Muscle of leg (tissue), 11 donors: ENCODE data around the gene RPL26. TPM values are rescaled to one million over a fixed set of nuclear protein-coding genes. Genes with fewer than 3 reads are reported as not detected.
"Not testable (repeated sequence)": the region's sequence is repeated elsewhere in the genome, so short reads cannot be mapped to it uniquely, and the experiment has no call there.

ENCODE experiments used
- DNase-seq: peaks from one replicate; pipeline ENCODE4 v3.0.0; 2013
- H3K27ac ChIP-seq: one replicate; pipeline ENCODE4 v1.5.1; 2013; ENCODE audit warnings: mild to moderate bottlenecking, low read length, control low read depth
- H3K27me3 ChIP-seq: one replicate; pipeline ENCODE4 v1.6.1; 2013; ENCODE audit warnings: low read length; ENCODE audit not compliant: control insufficient read depth, insufficient read depth
- H3K36me3 ChIP-seq: one replicate; pipeline ENCODE4 v1.6.1; 2013; ENCODE audit warnings: low read length; ENCODE audit not compliant: control insufficient read depth, insufficient read depth
- H3K4me1 ChIP-seq: one replicate; pipeline ENCODE4 v1.6.1; 2013; ENCODE audit warnings: low read length; ENCODE audit not compliant: control insufficient read depth, insufficient read depth
- H3K4me3 ChIP-seq: one replicate; pipeline ENCODE4 v1.5.1; 2013; ENCODE audit warnings: low read length, control low read depth
- H3K9me3 ChIP-seq: replicated peaks from 2 replicates; pipeline ENCODE4 v1.6.1; 2013; ENCODE audit warnings: low read depth, low read length; ENCODE audit not compliant: control insufficient read depth
- WGBS: methylation state at CpG from one replicate; pipeline ENCODE4 v1.1.5; 2013; ENCODE audit warnings: missing lambda C conversion rate; ENCODE audit not compliant: insufficient coverage; 5-methylcytosine and 5-hydroxymethylcytosine counted together
- polyA plus RNA-seq, 8 donors: library from polyadenylated mRNA; unstranded; fragments of 120-200 nt; gene quantifications; one replicate each; pipeline versions ENCODE4 v1.2.1 to v1.2.3, GENCODE V29; 2013; ENCODE audit warnings: inconsistent platforms in 1 of 8, low replicate concordance in 1 of 8; ENCODE audit not compliant: insufficient read length in 8 of 8, insufficient read depth in 1 of 8
- total RNA-seq: library from RNA; stranded (reverse); fragments of 120-200 nt; gene quantifications from one replicate; pipeline ENCODE4 v1.2.4, GENCODE V29; 2013

RPL26 gene
- total and polyA plus RNA-seq, 9 donors = 2,833 to 7,287 (median 3,243) TPM

GRCh38 chr17:8405499-8406016 lies 22.6 kb upstream of the RPL26 start:
- no peaks in the 10 kb centered on the region for H3K36me3 ChIP-seq
- H3K27ac ChIP-seq = no peak overlapping the region
- peaks cover 2% of the 10 kb centered on the region for H3K27me3 ChIP-seq
- H3K9me3 ChIP-seq = no peaks in the 10 kb centered on the region
- H3K4me3 ChIP-seq = no peak overlapping the region
- 75% methylated on average over 8 of the region's 11 CpGs for WGBS
- DNase-seq = no peak
- peaks cover 4% of the 10 kb centered on the region for H3K4me1 ChIP-seq

GRCh38 chr17:8402921-8403536 lies 20.0 kb upstream of the RPL26 start:
- no peak overlapping the region for H3K4me3 ChIP-seq
- DNase-seq = no peak
- 73% methylated on average over 6 of the region's 11 CpGs for WGBS

GRCh38 chr17:8401107-8401506 lies 18.1 kb upstream of the RPL26 start:
- Histone ChIP-seq H3K4me3 (no peak overlapping the region), H3K36me3 (no peaks in the 10 kb centered on the region), H3K4me1 (no peaks in the 10 kb centered on the region), H3K27me3 (peaks cover 13% of the 10 kb centered on the region), H3K9me3 (no peaks in the 10 kb centered on the region), H3K27ac (no peak overlapping the region)
- 100% methylated on average over 1 of the region's 2 CpGs for WGBS
- DNase-seq = no peak

More at GRCh38 chr17:8402921-8403536, 20.0 kb upstream of the RPL26 start:
- Histone ChIP-seq H3K27me3 (peaks cover 7% of the 10 kb centered on the region), H3K36me3 (no peaks in the 10 kb centered on the region), H3K27ac (no peak overlapping the region), H3K9me3 (no peaks in the 10 kb centered on the region), H3K4me1 (no peaks in the 10 kb centered on the region)

GRCh38 chr17:8398980-8399379 lies 16.0 kb upstream of the RPL26 start:
- no peaks in the 10 kb centered on the region for H3K36me3 ChIP-seq
- WGBS = 80% methylated on average over 2 of the region's 6 CpGs
- peaks cover under 1% of the 10 kb centered on the region for H3K4me1 ChIP-seq
- no peak overlapping the region for H3K4me3 ChIP-seq
- DNase-seq = no peak
- no peaks in the 10 kb centered on the region for H3K9me3 ChIP-seq
- peaks cover 20% of the 10 kb centered on the region for H3K27me3 ChIP-seq
- no peak overlapping the region for H3K27ac ChIP-seq

- no peak for DNase-seq
- H3K27me3 ChIP-seq = peaks cover 28% of the 10 kb centered on the region
Measured at GRCh38 chr17:8397636-8398035, 14.6 kb upstream of the RPL26 start, which contains the start of gene RNF222. Gene RNF222, minus strand, starts transcription at chr17:8397827. Its CDS starts 4,366 bp downstream, at chr17:8393461.

GRCh38 chr17:8394497-8394896 lies 11.5 kb upstream of the RPL26 start:
- not testable (repeated sequence) for H3K9me3 ChIP-seq, H3K4me3 ChIP-seq, DNase-seq, H3K36me3 ChIP-seq, H3K27ac ChIP-seq, H3K4me1 ChIP-seq
- H3K27me3 ChIP-seq = peaks cover 25% of the 10 kb centered on the region
- WGBS = 85% methylated on average over 8 of the region's 9 CpGs

More at GRCh38 chr17:8397636-8398035, 14.6 kb upstream of the RPL26 start, which contains the start of gene RNF222:
- Histone ChIP-seq H3K4me3 (no peak within 1 kb of the TSS), H3K36me3 (no peaks in the 10 kb centered on the region), H3K9me3 (no peaks in the 10 kb centered on the region), H3K27ac (no peak within 1 kb of the TSS), H3K4me1 (peaks cover 4% of the 10 kb centered on the region)
- WGBS = 68% methylated on average over 13 of the region's 13 CpGs

- WGBS = 40% methylated on average over 1 of the region's 8 CpGs
- H3K36me3 ChIP-seq = no peaks in the 10 kb centered on the region
- peaks cover 7% of the 10 kb centered on the region for H3K4me1 ChIP-seq
- peaks cover 22% of the 10 kb centered on the region for H3K27me3 ChIP-seq
- DNase-seq = no peak
- H3K27ac ChIP-seq = no peak overlapping the region
- no peak overlapping the region for H3K4me3 ChIP-seq
- H3K9me3 ChIP-seq = no peaks in the 10 kb centered on the region
Measured at GRCh38 chr17:8393470-8394231, 10.7 kb upstream of the RPL26 start.

GRCh38 chr17:8392674-8393469 lies 9.9 kb upstream of the RPL26 start:
- Histone ChIP-seq H3K27me3 (peaks cover 21% of the 10 kb centered on the region), H3K4me3 (no peak overlapping the region), H3K4me1 (peaks cover 7% of the 10 kb centered on the region), H3K36me3 (no peaks in the 10 kb centered on the region), H3K9me3 (no peaks in the 10 kb centered on the region), H3K27ac (no peak overlapping the region)
- WGBS = 88% methylated on average over 43 of the region's 46 CpGs
- DNase-seq = no peak

- Histone ChIP-seq H3K4me3 (no peak overlapping the region), H3K4me1 (peaks cover 7% of the 10 kb centered on the region), H3K9me3 (no peaks in the 10 kb centered on the region), H3K27ac (no peak overlapping the region), H3K27me3 (peaks cover 18% of the 10 kb centered on the region), H3K36me3 (no peaks in the 10 kb centered on the region)
- no peak for DNase-seq
- 52% methylated on average over 18 of the region's 18 CpGs for WGBS
Measured at GRCh38 chr17:8392274-8392673, 9.3 kb upstream of the RPL26 start.

- H3K4me1 ChIP-seq = peaks cover 7% of the 10 kb centered on the region
- H3K9me3 ChIP-seq = no peaks in the 10 kb centered on the region
- no peaks in the 10 kb centered on the region for H3K36me3 ChIP-seq
- WGBS = 12% methylated on average over 4 of the region's 9 CpGs
- no peak for DNase-seq
- H3K27ac ChIP-seq = no peak overlapping the region
- no peak overlapping the region for H3K4me3 ChIP-seq
- H3K27me3 ChIP-seq = peaks cover 15% of the 10 kb centered on the region
Measured at GRCh38 chr17:8391711-8392110, 8.7 kb upstream of the RPL26 start.
